Hematopoietic multipotent progenitor cell treated with erythropoietin and hydrocortisone succinate and interleukin-3 and kit ligand, for 15 days (in vitro differentiated cells): ENCODE measurements around the gene POU3F3.

ENCODE experiments used
- DNase-seq: peaks from one replicate; pipeline ENCODE4 v3.0.0-alpha.2; 2015; ENCODE audit warnings: low spot score

Gene POU3F3

GRCh38 chr2:104847586-104848160 lies 6.2 kb upstream of the POU3F3 start:
- DNase-seq, result no peak

GRCh38 chr2:104848526-104848925 lies 5.4 kb upstream of the POU3F3 start:
- no peak for DNase-seq

- DNase-seq, result no peak
Measured at GRCh38 chr2:104849101-104849500, 4.8 kb upstream of the POU3F3 start.

GRCh38 chr2:104849618-104850141 lies 4.2 kb upstream of the POU3F3 start:
- DNase-seq, result peak; percentile 44

GRCh38 chr2:104850361-104851290 lies 3.3 kb upstream of the POU3F3 start:
- no peak for DNase-seq

GRCh38 chr2:104851291-104852089 lies 2.4 kb upstream of the POU3F3 start:
- no peak for DNase-seq

- no peak for DNase-seq
Measured at GRCh38 chr2:104852090-104852666, 1.7 kb upstream of the POU3F3 start.

GRCh38 chr2:104854498-104855220 lies 744 bp downstream of the POU3F3 start:
- DNase-seq, result no peak

GRCh38 chr2:104855221-104856085 lies 1.5 kb downstream of the POU3F3 start:
- DNase-seq, result no peak

GRCh38 chr2:104856086-104856972 lies 2.4 kb downstream of the POU3F3 start:
- no peak for DNase-seq

- DNase-seq, result no peak
Measured at GRCh38 chr2:104856973-104857261, 3.0 kb downstream of the POU3F3 start.

GRCh38 chr2:104857262-104858005 lies 3.5 kb downstream of the POU3F3 start:
- no peak for DNase-seq

GRCh38 chr2:104858006-104858978 lies 4.4 kb downstream of the POU3F3 start:
- no peak for DNase-seq

- DNase-seq, result no peak
Measured at GRCh38 chr2:104859291-104859765, 5.4 kb downstream of the POU3F3 start.

GRCh38 chr2:104859766-104860450 lies 6.0 kb downstream of the POU3F3 start:
- no peak for DNase-seq

GRCh38 chr2:104860451-104860790 lies 6.5 kb downstream of the POU3F3 start:
- no peak for DNase-seq
